Measurements from ENCODE around the gene TRAF3IP1. TPM values are rescaled to one million over a fixed set of nuclear protein-coding genes. Genes with fewer than 3 reads are reported as not detected.
"Not testable (repeated sequence)": the region's sequence is repeated elsewhere in the genome, so short reads cannot be mapped to it uniquely, and the experiment has no call there.

TRAF3IP1 gene
- polyA plus RNA-seq, 4 donors = 18.7 to 23.3 (median 21.6) TPM

DNA sequence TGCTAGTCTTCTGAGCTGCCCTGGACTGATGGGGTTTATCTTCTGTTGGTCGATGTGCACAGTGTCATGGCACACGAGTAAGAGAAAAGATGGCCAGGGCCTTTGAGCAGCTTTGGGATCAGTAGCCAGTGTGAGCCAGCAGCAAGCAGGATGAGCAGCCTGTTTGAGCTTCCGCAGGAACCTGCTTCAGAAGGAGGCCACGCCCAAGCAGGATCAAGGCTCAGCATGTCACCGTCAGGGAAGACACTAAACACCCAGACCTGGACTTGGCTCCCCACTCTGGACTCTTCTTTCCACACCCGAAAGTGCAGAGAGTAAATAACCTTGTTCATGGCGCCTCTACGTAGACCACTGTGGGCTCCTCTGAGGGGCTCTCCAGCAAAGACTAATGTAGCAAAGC lies 81.2 kb downstream of the TRAF3IP1 start:
- no peak for DNase-seq (ENCODE audit: low read depth in 4 of 4, low spot score in 3 of 4)

DNA sequence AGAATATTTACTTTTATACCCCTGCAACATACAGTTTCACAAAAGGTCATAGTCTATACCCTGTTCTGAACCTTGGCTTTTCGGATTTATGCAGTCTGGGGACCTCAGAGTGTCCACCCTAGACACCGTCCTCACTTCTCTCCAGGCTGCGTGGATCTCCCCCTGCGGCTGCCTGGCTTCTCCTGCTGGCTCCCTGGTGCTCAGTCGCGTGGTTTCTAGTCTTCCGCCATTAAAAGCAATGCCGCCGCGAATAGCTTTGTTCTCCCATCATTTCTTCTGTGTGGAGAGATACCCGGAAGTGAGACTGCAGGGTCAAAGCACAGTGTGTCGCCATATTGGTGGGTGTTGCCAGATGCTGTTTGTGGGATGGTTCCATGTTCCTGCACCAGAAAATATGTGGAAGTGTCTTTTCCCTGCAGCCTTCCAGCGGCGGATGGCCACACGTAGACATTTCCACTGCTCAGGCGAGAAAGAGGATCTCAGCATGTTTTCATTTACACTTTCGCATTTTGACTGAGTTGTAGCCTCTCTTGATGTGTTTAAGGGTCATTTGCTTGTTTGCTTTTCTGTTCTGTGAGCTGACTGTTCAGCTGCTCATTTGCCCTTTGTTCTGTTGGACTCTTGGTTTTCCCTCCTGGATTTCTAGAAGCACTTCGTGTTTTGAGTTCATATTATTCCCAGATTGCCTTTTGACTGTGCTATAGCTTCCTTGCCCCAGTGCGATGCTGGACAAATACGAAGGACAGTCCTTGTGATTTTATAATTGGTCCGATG lies 83.5 kb downstream of the TRAF3IP1 start:
- no peak for DNase-seq (ENCODE audit: low read depth in 4 of 4, low spot score in 3 of 4)

- DNase-seq (ENCODE audit: low read depth in 4 of 4, low spot score in 3 of 4) = no peak
These were observed 84.3 kb downstream of the TRAF3IP1 start for GRCh38 chr2:238404406-238405216.

- not testable (repeated sequence) for DNase-seq (ENCODE audit: low read depth in 4 of 4, low spot score in 3 of 4)
These were observed 84.9 kb downstream of the TRAF3IP1 start for GRCh38 chr2:238405217-238405555.

GRCh38 chr2:238406221-238406997 lies 86.1 kb downstream of the TRAF3IP1 start:
- no peak for DNase-seq (ENCODE audit: low read depth in 4 of 4, low spot score in 3 of 4)

DNA sequence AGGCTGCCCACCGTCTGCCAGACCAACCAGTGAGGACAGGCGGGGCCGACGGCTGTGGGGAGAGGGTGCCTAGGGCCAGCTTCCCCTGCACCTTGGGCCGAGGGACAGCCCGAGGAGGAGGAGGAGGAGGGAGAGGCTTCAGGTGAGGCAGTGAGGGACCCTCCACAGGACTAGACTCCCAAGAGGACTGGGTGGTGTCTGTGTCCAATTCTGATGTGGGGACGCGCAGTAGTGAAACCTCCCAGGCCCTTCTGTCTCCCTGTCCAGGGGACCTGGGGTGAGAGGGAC lies 86.6 kb downstream of the TRAF3IP1 start:
- no peak for DNase-seq (ENCODE audit: low read depth in 4 of 4, low spot score in 3 of 4)

- no peak for DNase-seq (ENCODE audit: low read depth in 4 of 4, low spot score in 3 of 4)
These were observed 87.2 kb downstream of the TRAF3IP1 start for GRCh38 chr2:238407566-238407965.

DNA sequence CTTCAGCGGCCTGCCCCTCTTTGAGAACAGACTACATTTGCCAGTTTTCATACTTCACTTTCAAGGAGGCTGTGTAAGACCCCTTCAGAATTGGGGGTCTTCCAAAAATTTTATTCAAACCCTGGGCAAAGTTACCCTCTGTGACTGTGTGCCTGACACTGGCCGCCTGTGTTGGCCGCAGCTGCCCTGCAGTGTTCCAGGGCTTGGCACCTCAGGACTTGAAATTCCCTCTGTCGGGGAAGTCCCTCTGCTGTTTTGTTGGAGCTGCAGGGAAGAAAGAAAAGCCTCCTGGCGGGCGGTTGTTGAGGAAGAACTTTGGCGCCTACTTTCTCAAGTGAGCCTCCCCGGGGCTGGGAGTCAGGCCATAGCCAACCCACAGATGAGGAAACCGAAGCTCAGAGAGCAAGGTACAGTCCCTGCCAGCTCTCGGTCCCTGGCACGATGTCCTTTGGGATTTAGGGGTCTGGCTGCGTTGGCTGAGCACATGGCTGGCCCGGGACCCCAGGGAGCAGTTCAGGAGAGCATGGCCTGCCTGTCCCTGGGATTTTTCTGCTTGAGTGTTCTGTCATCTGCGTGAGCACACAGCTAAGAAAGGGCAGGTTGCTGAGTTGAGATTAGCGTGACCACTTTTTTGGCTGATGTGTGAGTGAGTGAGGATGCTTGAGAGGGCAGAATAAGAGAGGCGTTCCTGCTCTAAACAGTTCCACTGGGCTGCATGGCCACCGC lies 88.5 kb downstream of the TRAF3IP1 start:
- DNase-seq (ENCODE audit: low read depth in 4 of 4, low spot score in 3 of 4) = no peak

- no peak for DNase-seq (ENCODE audit: low read depth in 4 of 4, low spot score in 3 of 4)
These were observed 89.3 kb downstream of the TRAF3IP1 start for GRCh38 chr2:238409341-238410199.

- no peak for DNase-seq (ENCODE audit: low read depth in 4 of 4, low spot score in 3 of 4)
These were observed 91.9 kb downstream of the TRAF3IP1 start for GRCh38 chr2:238412067-238412767.

DNA sequence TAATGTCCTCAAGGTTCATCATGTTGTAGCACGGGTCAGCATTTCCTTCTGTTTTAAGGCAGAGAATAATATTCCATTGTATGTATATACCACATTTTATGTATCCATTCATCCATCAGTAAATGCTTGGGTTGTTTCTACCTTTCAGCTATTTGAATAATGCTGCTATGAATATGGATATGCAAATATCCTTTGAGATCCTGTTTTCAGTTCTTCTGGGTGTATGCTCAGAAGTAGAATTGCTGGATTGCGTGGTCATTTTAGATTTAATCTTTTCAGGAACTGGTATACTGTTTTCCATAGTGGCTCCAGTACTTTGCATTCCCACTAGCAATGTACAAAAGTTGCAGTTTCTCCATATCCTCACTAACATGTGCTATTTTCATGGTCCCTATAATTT lies 93.0 kb downstream of the TRAF3IP1 start:
- no peak for DNase-seq (ENCODE audit: low read depth in 4 of 4, low spot score in 3 of 4)

DNA sequence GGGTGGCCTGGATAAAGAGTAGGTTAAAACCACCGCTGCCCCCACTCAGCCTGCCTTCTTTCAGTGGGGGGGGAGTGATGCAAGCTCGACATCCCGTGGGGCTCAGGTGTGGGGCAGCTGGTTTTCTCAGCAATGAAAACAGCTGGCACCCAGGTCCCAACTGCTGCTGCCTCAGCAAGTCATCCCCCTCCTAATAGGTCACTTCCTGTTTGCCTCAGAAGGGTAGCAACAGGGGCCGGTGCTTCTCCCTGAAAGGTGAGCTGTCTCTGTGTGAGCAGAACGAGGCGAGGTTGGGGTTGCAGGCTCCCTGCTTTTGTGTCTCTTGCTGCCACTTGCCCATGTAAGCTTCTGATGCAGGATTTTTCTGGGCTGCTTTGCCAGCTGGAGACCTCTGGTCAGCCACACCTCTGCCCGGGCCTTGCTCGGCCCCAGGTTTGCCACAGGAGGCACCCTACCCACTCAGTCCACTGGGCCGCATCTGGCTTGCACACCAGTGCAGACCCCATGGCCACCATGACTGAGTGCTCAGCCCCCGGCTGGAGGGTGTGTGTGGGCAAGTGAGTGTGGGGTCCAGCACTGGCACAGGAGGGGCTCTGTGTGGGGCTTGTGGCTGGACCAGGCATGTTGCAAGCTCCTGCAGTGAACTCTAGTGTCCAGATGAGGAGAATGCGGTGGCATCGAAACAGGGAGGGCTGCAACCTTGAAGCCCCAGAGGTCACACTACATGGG lies 94.9 kb downstream of the TRAF3IP1 start:
- no peak for DNase-seq (ENCODE audit: low read depth in 4 of 4, low spot score in 3 of 4)

DNA sequence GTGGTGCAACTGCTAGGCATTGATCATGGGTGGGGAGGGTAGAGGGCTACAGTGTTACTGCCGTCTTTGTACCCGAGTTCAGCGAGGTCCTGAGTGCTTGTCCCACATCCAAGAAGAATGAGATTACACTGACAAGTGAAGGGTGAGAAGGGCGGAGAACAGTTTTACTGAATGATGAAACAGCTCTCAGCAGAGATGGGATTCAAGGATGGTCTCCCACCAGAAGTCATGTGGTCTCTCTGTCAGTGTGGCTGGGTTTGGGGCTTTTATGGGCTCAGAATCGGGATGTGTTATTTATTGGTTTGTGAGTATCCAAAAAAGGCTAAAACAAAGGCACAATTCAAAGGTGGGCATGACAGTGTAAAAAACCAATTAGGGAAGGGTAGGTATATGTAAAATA lies 95.6 kb downstream of the TRAF3IP1 start:
- no peak for DNase-seq (ENCODE audit: low read depth in 4 of 4, low spot score in 3 of 4)

GRCh38 chr2:238418196-238418998 lies 98.1 kb downstream of the TRAF3IP1 start:
- DNase-seq (ENCODE audit: low read depth in 4 of 4, low spot score in 3 of 4) = no peak

- DNase-seq (ENCODE audit: low read depth in 4 of 4, low spot score in 3 of 4) = no peak
These were observed 98.8 kb downstream of the TRAF3IP1 start for GRCh38 chr2:238418999-238419546.

DNA sequence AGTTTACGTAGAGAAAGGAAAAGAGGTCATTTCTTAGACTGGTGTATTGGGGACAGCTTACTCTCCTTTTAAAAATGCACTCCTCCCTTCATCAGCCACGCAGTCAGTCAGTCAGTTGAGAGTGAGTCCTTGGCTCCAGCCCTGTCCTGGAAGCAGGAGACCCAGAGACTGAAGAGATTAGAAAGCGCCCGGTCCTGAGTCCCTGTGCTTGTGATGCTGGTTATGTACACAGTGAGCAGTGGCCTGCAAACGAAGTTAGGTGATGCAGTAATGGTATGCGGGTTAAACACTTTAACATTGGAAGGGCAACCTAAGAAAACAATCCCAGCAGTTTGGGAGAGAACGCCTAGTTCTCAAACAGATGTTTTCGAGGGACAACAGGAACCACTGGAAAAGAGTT lies 100.1 kb downstream of the TRAF3IP1 start:
- DNase-seq (ENCODE audit: low read depth in 4 of 4, low spot score in 3 of 4) = no peak

- no peak for DNase-seq (ENCODE audit: low read depth in 4 of 4, low spot score in 3 of 4)
These were observed 100.8 kb downstream of the TRAF3IP1 start for GRCh38 chr2:238420878-238421694.

All from right renal pelvis (tissue), 4 donors.